ENCODE results near the gene NCK2. TPM values are rescaled to one million over a fixed set of nuclear protein-coding genes. Genes with fewer than 3 reads are reported as not detected.

The NCK2 gene
- total RNA-seq, 1 experiment from 2014 or later: 26.7 TPM

DNA sequence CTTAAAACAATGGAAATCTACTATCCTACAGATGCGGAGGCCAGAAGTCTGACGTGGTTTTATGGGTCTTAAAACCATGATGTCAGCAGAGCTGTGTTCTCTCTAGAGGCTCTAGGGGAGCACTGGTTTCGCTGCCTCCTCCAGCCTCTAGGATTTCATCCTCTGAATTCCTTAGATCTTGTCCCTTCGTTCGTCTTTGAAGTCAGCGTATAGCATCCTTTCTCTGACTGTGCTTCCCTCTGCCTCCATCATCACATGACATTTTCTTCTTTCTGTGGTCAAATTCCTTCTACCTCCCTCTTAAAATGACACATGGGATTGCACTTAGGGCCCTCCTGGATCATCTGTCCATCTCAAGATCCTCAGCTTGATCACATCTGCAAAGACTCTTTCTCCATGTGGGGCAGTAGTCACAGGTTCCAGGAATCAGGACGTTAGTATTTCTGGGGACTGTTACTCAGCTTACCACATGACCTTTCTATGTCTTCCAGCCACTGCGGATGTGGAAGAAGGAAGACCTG lies 22.7 kb upstream of the NCK2 start:
- intact Hi-C loops (cut with micrococcal nuclease): no loop called here
- Histone ChIP-seq H3K4me1 (ENCODE audit: control insufficient read depth in 1 of 2, insufficient read depth in 2 of 2, low read length in 2 of 2) (no peaks in the 10 kb centered on the region), H3K9me2 (ENCODE audit: insufficient read depth) (no peaks in the 10 kb centered on the region), H3K27me3 (ENCODE audit: insufficient read depth, low read length) (peaks cover 16% of the 10 kb centered on the region), H3K79me2 (ENCODE audit: insufficient read depth, low read length) (no peaks in the 10 kb centered on the region), H4K20me1 (ENCODE audit: insufficient read depth) (no peaks in the 10 kb centered on the region), H3K9ac (ENCODE audit: low read length) (no peak overlapping the region), H3K36me3 (ENCODE audit: control insufficient read depth in 1 of 2, insufficient read depth in 2 of 2, low read length in 2 of 2) (no peaks in the 10 kb centered on the region), H3K4me2 (ENCODE audit: low read length) (no peak overlapping the region), H3K9me3 (ENCODE audit: control insufficient read depth in 1 of 2, insufficient read depth in 1 of 2, low read depth in 1 of 2, low read length in 2 of 2) (no peaks in the 10 kb centered on the region), H2AFZ (ENCODE audit: low read depth, low read length, poor library complexity, severe bottlenecking) (no peak overlapping the region), H3K27ac (ENCODE audit: low read depth, low read length) (no peak overlapping the region), H3K4me3 (replicated peaks in 1 of 2; ENCODE audit: low read depth in 1 of 2, low read length in 2 of 2) (no peak overlapping the region)
- TF ChIP-seq TCF7L2 (IDR thresholded peaks at IDR 0.05; ENCODE audit: borderline replicate concordance, extremely low read depth, insufficient read depth, insufficient read length) (no peak), ELF1 (IDR thresholded peaks at IDR 0.05; ENCODE audit: borderline replicate concordance, low read depth) (no peak), EZH2phosphoT487 (IDR thresholded peaks at IDR 0.05; ENCODE audit: borderline replicate concordance) (no peak), CTCF (IDR thresholded peaks at IDR 0.05 in 2 of 3, conservative IDR thresholded peaks at IDR 0.05 in 1 of 3; ENCODE audit: borderline replicate concordance in 1 of 3, insufficient read depth in 1 of 3, low read depth in 2 of 3, low read length in 2 of 3) (no peak), JUND (IDR thresholded peaks at IDR 0.05) (no peak), SRF (IDR thresholded peaks at IDR 0.05; ENCODE audit: low read depth) (no peak), MAX (IDR thresholded peaks at IDR 0.05) (no peak), FOSL1 (IDR thresholded peaks at IDR 0.05; ENCODE audit: low read depth) (no peak), ZFX (IDR thresholded peaks at IDR 0.05) (no peak), POLR2A (IDR thresholded peaks at IDR 0.05; ENCODE audit: borderline replicate concordance, extremely low read depth, insufficient read depth, insufficient read length) (no peak), SIN3A (IDR thresholded peaks at IDR 0.05; ENCODE audit: low read depth) (no peak), CBX3 (IDR thresholded peaks at IDR 0.05; ENCODE audit: low read depth) (no peak), CEBPB (IDR thresholded peaks at IDR 0.05; ENCODE audit: low read depth) (no peak), YY1 (IDR thresholded peaks at IDR 0.05; ENCODE audit: extremely low read depth, insufficient replicate concordance, low read depth, low read length) (no peak)
- TF ChIP-seq, protein P1, sequence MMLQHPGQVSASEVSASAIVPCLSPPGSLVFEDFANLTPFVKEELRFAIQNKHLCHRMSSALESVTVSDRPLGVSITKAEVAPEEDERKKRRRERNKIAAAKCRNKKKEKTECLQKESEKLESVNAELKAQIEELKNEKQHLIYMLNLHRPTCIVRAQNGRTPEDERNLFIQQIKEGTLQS (IDR thresholded peaks at IDR 0.05): no peak
- ATAC-seq (no peak), DNase-seq (ENCODE audit: low read depth, low spot score) (no peak)
- POLR2A ChIA-PET: no interaction called here
- CTCF ChIA-PET: no interaction called here
- BruUV-seq (replicated peaks): no TSS peak
- RAD21 ChIA-PET (ENCODE audit: low non-redundant PET in 1 of 2, low total read pairs in 2 of 2, uncharacterized antibody in 2 of 2, unreplicated experiment in 2 of 2): no interaction called here
